ENCODE results near the gene PRSS21.

- TF ChIP-seq POLR2A (IDR thresholded peaks at IDR 0.05) (no peak), POLR2AphosphoS5 (IDR thresholded peaks at IDR 0.05) (no peak)
Observed at GRCh38 chr16:2778630-2778958, 38.4 kb upstream of the PRSS21 start.
